MCF 10A (cell line): ENCODE measurements around the gene NGB. TPM values are rescaled to one million over a fixed set of nuclear protein-coding genes. Genes with fewer than 3 reads are reported as not detected.
A peak's percentile ranks its signal among the peaks of the same experiment; 100 is the strongest.

Source experiments
- BruUV-seq: library from RNA; stranded (reverse); fragments of 400-500 nt; replicated peaks from 2 replicates; lab custom pipeline; 2021; lab: Mats Ljungman, UMichigan
- CTCF ChIA-PET: fragments of 300-600 bp; sonication (Branson Sonifier 250); formaldehyde crosslinking; extraction: SDS; loops from one replicate; lab custom pipeline; 2021; ENCODE audit warnings: antibody characterized with exemption, inconsistent platforms; lab: Yijun Ruan, JAX
- POLR2A ChIA-PET: fragments of 300-600, 350-650 bp; sonication (Branson Sonifier 250); formaldehyde crosslinking; extraction: SDS; loops from one replicate; lab custom pipeline; 2020; ENCODE audit warnings: antibody characterized with exemption, inconsistent platforms; lab: Yijun Ruan, JAX
- DNase-seq: peaks from one replicate; pipeline ENCODE4 v3.0.0-alpha.2; 2018; ENCODE audit not compliant: unreplicated experiment
- H3K27ac Mint-ChIP-seq: one replicate; pipeline ENCODE4 v1.8.0; 2022; ENCODE audit warnings: mild to moderate bottlenecking, low read depth, mixed read lengths; ENCODE audit not compliant: unreplicated experiment
- H3K27me3 Mint-ChIP-seq: one replicate; pipeline ENCODE4 v1.8.0; 2022; ENCODE audit warnings: mixed read lengths; ENCODE audit not compliant: insufficient read depth, unreplicated experiment
- H3K36me3 Mint-ChIP-seq: one replicate; pipeline ENCODE4 v1.8.0; 2022; ENCODE audit warnings: mild to moderate bottlenecking, moderate library complexity, mixed read lengths; ENCODE audit not compliant: insufficient read depth, unreplicated experiment
- H3K4me1 Mint-ChIP-seq: one replicate; pipeline ENCODE4 v1.8.0; 2022; ENCODE audit warnings: mixed read lengths; ENCODE audit not compliant: insufficient read depth, unreplicated experiment
- H3K4me3 Mint-ChIP-seq: one replicate; pipeline ENCODE4 v1.8.0; 2022; ENCODE audit warnings: mild to moderate bottlenecking, moderate library complexity, mixed read lengths; ENCODE audit not compliant: unreplicated experiment
- H3K9me3 Mint-ChIP-seq: one replicate; pipeline ENCODE4 v1.8.0; 2022; ENCODE audit warnings: mixed read lengths; ENCODE audit not compliant: unreplicated experiment
- CTCF ChIP-seq: fragments of 200-600 bp; IDR thresholded peaks from one replicate; pipeline ENCODE4 v1.8.0; 2022; ENCODE audit warnings: antibody characterized with exemption, mild to moderate bottlenecking; ENCODE audit not compliant: unreplicated experiment
- intact Hi-C: fragments of 100-400 bp; cut with micrococcal nuclease; formaldehyde crosslinking; loops from 2 replicates; pipeline ENCODE4 v1.14.1; 2022
- total RNA-seq: library from RNA; stranded (reverse); gene quantifications from 2 replicates; pipeline ENCODE4 v1.2.3, GENCODE V29; 2022

The NGB gene
- total RNA-seq, 1 experiment from 2014 or later: not detected

- no peaks in the 10 kb centered on the region for H3K27me3 Mint-ChIP-seq
- H3K4me3 Mint-ChIP-seq: no peak overlapping the region
- intact Hi-C loops: no loop called here
- ChIA-PET POLR2A (interaction anchor here (0.8 kb wide), 1 partner anchor 8 kb away, joined by 4 read pairs; no protein-coding TSS in a partner anchor), CTCF (interaction anchor here (0.8 kb wide), 1 partner anchor 16 kb away, joined by 3 read pairs; no protein-coding TSS in a partner anchor)
- no peak for DNase-seq
- H3K4me1 Mint-ChIP-seq: no peaks in the 10 kb centered on the region
- no peaks in the 10 kb centered on the region for H3K9me3 Mint-ChIP-seq
- no peak overlapping the region for H3K27ac Mint-ChIP-seq
- no peak for TF ChIP-seq CTCF
- BruUV-seq: no TSS peak
- H3K36me3 Mint-ChIP-seq: peaks cover 12% of the 10 kb centered on the region
Observed at GRCh38 chr14:77257700-77258099, 13.3 kb downstream of the NGB start.

GRCh38 chr14:77256694-77257093, 14.3 kb downstream of the NGB start:
- POLR2A ChIA-PET: interaction anchor here (0.8 kb wide), 1 partner anchor 9 kb away, joined by 4 read pairs; no protein-coding TSS in a partner anchor
- intact Hi-C loops: no loop called here
- no TSS peak for BruUV-seq

GRCh38 chr14:77253333-77254190, 17.4 kb downstream of the NGB start:
- Mint-ChIP-seq H3K36me3 (peaks cover 30% of the 10 kb centered on the region), H3K27ac (peak overlapping the region; percentile 70), H3K27me3 (no peaks in the 10 kb centered on the region), H3K9me3 (no peaks in the 10 kb centered on the region), H3K4me3 (no peak overlapping the region), H3K4me1 (no peaks in the 10 kb centered on the region)
- intact Hi-C loops: no loop called here
- ChIA-PET POLR2A (no interaction called here), CTCF (no interaction called here)
- DNase-seq: no peak
- no peak for TF ChIP-seq CTCF
- BruUV-seq: no TSS peak

More at GRCh38 chr14:77256694-77257093, 14.3 kb downstream of the NGB start:
- no peak for TF ChIP-seq CTCF
- no peak overlapping the region for H3K4me3 Mint-ChIP-seq
- DNase-seq: no peak
- H3K27me3 Mint-ChIP-seq: no peaks in the 10 kb centered on the region
- no peak overlapping the region for H3K27ac Mint-ChIP-seq
- no peaks in the 10 kb centered on the region for H3K4me1 Mint-ChIP-seq
- CTCF ChIA-PET: interaction anchor here (0.7 kb wide), 1 partner anchor 117 kb away, joined by 3 read pairs; no protein-coding TSS in a partner anchor
- H3K36me3 Mint-ChIP-seq: peaks cover 12% of the 10 kb centered on the region
- H3K9me3 Mint-ChIP-seq: no peaks in the 10 kb centered on the region

- Mint-ChIP-seq H3K27ac (no peak overlapping the region), H3K27me3 (no peaks in the 10 kb centered on the region), H3K4me3 (no peak overlapping the region), H3K4me1 (no peaks in the 10 kb centered on the region), H3K9me3 (no peaks in the 10 kb centered on the region), H3K36me3 (peaks cover 22% of the 10 kb centered on the region)
- BruUV-seq: no TSS peak
- DNase-seq: no peak
- ChIA-PET CTCF (interaction anchor here (0.8 kb wide), 1 partner anchor 50 kb away, joined by 3 read pairs; no protein-coding TSS in a partner anchor), POLR2A (no interaction called here)
- no peak for TF ChIP-seq CTCF
- intact Hi-C loops: no loop called here
Observed at GRCh38 chr14:77251870-77252269, 19.1 kb downstream of the NGB start.
